GM10248 (cell line): ENCODE data around the gene ADPRHL1.

Experiments
- CTCF ChIA-PET: fragments of 300-600 bp; sonication (Branson Sonifier 250); formaldehyde crosslinking; extraction: SDS; loops from one replicate; lab custom pipeline; 2021; ENCODE audit warnings: antibody characterized with exemption; lab: Yijun Ruan, JAX
- POLR2A ChIA-PET: fragments of 350-650 bp; sonication (Branson Sonifier 250); formaldehyde crosslinking; extraction: SDS; loops from one replicate; lab custom pipeline; 2020; ENCODE audit warnings: antibody characterized with exemption; lab: Yijun Ruan, JAX
- DNase-seq: peaks from one replicate; pipeline ENCODE4 v3.0.0; 2012; ENCODE audit errors: extremely low spot score
- TF ChIP-seq, protein P1 (sequence below): IDR thresholded peaks from 2 replicates; pipeline ENCODE4 v1.5.1; 2012; ENCODE audit warnings: mild to moderate bottlenecking, low read depth; ENCODE audit errors: extremely low read depth, missing control alignments, control extremely low read depth

ADPRHL1 gene

GRCh38 chr13:113365583-113365970, 87.7 kb downstream of the ADPRHL1 start:
- ChIA-PET POLR2A (no interaction called here), CTCF (no interaction called here)
- no peak for DNase-seq
- TF ChIP-seq, protein P1, sequence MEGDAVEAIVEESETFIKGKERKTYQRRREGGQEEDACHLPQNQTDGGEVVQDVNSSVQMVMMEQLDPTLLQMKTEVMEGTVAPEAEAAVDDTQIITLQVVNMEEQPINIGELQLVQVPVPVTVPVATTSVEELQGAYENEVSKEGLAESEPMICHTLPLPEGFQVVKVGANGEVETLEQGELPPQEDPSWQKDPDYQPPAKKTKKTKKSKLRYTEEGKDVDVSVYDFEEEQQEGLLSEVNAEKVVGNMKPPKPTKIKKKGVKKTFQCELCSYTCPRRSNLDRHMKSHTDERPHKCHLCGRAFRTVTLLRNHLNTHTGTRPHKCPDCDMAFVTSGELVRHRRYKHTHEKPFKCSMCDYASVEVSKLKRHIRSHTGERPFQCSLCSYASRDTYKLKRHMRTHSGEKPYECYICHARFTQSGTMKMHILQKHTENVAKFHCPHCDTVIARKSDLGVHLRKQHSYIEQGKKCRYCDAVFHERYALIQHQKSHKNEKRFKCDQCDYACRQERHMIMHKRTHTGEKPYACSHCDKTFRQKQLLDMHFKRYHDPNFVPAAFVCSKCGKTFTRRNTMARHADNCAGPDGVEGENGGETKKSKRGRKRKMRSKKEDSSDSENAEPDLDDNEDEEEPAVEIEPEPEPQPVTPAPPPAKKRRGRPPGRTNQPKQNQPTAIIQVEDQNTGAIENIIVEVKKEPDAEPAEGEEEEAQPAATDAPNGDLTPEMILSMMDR, result no peak

- TF ChIP-seq, protein P1, result no peak
- no peak for DNase-seq
- ChIA-PET CTCF (no interaction called here), POLR2A (no interaction called here)
Measured at GRCh38 chr13:113364901-113365582, 88.2 kb downstream of the ADPRHL1 start.

- POLR2A ChIA-PET, result no interaction called here
- peak; percentile 52 for DNase-seq
- TF ChIP-seq, protein P1, result no peak
- CTCF ChIA-PET, result no interaction called here
Measured at GRCh38 chr13:113364311-113364889, 88.9 kb downstream of the ADPRHL1 start.

- TF ChIP-seq, protein P1, result no peak
- CTCF ChIA-PET, result no interaction called here
- DNase-seq, result no peak
- POLR2A ChIA-PET, result no interaction called here
Measured at GRCh38 chr13:113361406-113361805, 91.9 kb downstream of the ADPRHL1 start.

GRCh38 chr13:113360446-113360845, 92.8 kb downstream of the ADPRHL1 start:
- TF ChIP-seq, protein P1, result no peak
- ChIA-PET CTCF (no interaction called here), POLR2A (no interaction called here)
- no peak for DNase-seq

DNA sequence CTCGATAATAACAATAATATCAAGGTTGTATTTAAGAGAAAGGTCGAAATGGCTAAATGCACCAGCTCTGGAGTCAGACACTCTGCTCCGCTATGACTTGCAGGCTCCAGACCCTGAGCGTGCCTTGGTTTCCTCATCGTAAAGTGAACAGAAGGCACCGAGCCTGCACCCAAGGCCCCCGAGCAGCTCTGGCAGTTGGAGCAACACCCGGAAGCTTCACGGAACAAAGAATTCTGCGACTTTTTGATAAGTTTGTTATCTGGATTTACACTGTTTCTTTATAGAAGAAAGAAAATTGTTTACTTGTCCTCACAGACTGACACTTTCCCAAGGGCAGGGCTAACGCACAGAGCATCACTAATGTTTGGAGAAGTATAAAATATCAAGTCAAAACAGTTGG, 93.7 kb downstream of the ADPRHL1 start:
- ChIA-PET POLR2A (no interaction called here), CTCF (interaction anchor here (0.8 to 1.7 kb wide), 2 partner anchors 10 to 32 kb away, joined by 4 to 5 read pairs; no protein-coding TSS in a partner anchor)
- no peak for DNase-seq
- TF ChIP-seq, protein P1, result no peak
